Measurements from ENCODE around the gene TMEM43.

The TMEM43 gene

GRCh38 chr3:14123308-14124222 lies 1.3 kb upstream of the TMEM43 start:
- no peak for FAIRE-seq

DNA sequence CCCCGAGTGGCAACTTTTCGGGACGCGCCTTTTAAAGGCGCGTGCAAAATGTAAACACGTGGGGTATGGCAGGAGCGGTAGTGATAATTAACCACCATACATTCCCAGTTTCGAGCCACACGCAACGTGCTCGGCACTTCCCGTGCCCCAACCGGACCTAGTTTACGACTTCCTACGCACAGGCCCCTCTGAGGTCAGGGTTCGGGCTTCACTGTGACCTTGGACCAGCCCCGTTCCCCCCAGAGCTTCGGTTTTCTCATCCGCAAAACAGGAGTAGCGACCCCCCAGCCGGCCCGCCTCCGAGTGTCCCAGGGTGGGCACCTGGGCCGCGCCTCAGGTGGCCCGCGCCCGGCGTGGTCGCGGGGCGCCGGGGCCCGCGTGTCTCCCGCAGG lies 633 bp upstream of the TMEM43 start:
- no peak for FAIRE-seq

GRCh38 chr3:14125193-14126016 lies 553 bp downstream of the TMEM43 start:
- FAIRE-seq, result no peak

GRCh38 chr3:14126017-14126886 lies 1.4 kb downstream of the TMEM43 start:
- no peak for FAIRE-seq

DNA sequence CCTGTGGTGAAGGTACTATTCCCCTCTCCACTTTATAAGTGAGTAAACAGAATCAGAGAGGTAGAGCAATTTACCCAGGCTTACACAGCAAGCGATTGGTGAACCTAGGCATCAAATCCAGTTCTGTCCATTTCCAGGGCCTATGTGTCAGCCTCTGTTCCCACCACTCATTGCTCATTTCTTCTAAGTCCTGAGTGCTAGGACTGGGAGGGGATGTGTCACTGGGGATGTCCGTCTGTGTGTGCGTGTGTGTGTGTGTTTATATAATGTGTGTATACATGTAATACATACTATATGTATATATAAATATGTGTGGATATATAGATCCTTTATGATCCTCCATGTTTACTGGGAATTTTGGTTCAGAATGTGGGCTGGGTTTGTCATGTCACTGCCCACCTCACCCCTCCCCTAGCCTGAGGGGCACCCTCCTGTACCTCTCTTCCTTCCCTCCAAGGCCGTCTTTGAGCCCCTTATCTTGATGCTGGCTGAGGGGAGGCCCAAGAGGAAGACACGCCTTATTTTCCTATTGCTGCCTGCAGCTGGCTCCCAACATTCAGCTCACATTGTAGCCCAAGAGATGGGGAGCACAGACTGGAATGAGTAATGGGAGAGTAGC lies 2.1 kb downstream of the TMEM43 start:
- FAIRE-seq, result no peak

DNA sequence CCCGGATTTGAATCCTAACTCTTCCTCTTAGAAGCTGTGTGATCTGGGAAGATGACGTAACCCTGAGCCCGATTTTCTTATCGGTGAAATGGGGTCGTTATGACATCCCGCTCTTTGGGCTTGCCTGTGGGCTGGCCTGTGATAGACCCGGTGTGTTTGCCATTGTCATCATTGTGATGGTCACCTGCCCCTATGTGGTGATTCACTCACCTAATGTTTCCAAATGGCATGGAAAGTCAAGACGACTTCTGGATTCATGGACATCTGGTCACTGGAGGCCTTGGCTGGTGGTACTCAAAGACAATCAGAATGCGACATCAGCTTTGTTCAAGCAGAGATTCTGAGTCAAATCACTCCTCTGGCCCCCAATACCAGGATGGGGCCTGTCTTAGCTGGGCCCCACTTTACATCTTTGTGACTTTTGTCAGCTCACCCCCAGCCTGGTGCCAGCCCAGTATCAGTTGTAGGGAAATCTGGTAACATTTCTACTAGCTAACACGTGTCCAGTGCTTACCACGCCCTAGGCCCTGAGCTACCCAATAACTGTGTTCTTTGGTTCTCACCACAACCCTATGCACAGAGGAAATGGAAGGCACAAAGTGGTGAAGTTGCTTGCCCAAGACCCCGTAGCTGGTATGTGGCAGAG lies 2.8 kb downstream of the TMEM43 start:
- no peak for FAIRE-seq

GRCh38 chr3:14128724-14129123 lies 3.9 kb downstream of the TMEM43 start:
- FAIRE-seq, result no peak

- FAIRE-seq, result no peak
Measured at GRCh38 chr3:14129296-14129695, 4.4 kb downstream of the TMEM43 start.

DNA sequence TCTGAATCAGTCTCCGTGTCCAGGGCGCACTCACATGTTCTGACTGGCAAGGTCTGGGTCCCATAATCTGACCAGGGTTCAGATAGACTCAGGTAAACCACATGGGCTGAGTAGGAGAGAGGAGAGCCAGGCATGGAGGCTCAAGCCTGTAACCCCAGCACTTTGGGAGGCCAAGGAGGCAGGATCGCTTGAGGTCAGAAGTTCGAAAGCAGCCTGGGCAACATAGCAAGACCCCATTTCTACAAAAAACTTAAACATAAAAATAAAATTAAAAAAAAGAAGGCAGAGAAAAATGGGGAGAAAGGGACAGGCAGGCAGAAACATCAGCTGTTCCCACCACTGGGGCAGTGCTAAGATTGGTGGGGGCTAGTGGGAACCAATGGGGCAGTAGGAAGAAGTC lies 5.4 kb downstream of the TMEM43 start:
- no peak for FAIRE-seq

DNA sequence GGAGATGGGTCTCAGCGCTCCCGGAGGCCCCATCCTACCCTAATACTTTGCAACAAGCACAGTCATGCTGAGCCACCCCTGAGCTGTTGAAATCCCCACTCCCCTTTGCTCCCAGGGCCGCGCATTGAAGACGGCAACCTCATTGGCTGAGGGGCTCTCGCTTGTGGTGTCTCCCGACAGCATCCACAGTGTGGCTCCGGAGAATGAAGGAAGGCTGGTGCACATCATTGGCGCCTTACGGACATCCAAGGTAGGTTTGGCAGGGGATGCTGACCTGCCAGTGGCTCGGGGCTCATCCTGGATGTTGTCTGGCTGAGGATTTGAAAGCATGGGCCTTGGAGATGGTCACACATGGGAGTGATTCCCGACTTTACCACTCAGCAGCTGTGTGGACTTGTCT lies 5.9 kb downstream of the TMEM43 start:
- FAIRE-seq, result no peak

GRCh38 chr3:14131134-14131533 lies 6.3 kb downstream of the TMEM43 start:
- no peak for FAIRE-seq

- FAIRE-seq, result no peak
Measured at GRCh38 chr3:14132120-14132519, 7.3 kb downstream of the TMEM43 start.

DNA sequence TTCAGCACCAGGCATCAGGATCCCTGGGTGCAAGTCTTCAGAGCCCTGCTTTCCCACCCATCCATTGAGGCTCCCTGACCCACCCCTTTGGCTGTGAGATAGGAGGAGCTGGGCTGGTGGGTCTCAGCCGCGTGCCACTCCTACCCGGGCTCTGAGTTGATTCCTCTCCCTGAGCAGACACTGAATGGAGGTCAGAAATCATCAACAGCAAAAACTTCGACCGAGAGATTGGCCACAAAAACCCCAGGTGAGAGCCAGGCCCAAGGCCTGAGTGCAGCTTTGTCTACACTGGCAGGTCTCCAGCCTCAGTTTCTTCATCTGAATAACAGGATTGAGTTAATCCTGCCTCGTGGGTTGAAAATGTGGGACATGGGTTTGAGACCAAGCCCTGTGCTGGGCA lies 7.8 kb downstream of the TMEM43 start:
- no peak for FAIRE-seq

- no peak for FAIRE-seq
Measured at GRCh38 chr3:14133188-14133800, 8.4 kb downstream of the TMEM43 start.

DNA sequence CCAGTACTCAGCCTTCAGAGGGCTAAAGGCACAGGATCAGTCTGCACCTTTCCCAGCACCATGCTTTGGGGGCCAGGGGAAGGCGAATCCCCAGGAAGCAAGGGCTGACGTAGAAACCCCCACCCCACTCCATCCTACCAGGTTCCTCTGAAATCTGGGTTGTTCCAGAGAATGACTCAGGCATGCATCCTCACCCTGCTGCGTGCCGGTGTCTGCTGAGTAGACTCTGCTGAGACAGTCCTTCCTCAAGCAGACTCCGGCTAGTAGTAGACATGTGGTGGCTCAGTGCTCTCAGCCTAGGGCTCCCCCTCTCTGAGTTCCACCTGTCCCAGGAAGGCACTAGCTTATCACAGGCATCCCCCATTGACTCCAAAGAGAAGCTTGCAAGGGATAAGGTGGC lies 9.0 kb downstream of the TMEM43 start:
- FAIRE-seq, result no peak

DNA sequence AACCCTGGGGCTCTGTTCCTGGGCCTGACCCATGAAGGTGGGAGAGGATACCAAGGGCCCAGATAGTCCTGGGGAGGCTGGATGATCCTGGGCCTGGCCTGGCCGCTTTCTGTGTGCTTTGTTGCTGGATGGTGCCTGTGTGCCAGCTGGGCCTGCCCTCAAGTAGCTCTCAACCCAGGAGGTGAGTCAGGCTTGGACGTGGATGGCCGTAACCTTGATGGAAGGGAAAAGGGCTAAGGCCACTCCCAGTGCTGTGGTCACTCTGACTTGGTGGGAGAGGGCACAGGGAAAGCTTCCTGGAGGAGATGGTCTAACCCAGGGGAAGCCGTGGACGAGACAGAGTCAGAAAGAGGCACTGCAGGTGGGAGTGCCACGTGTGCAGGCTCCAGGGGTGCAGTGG lies 9.4 kb downstream of the TMEM43 start:
- no peak for FAIRE-seq

DNA sequence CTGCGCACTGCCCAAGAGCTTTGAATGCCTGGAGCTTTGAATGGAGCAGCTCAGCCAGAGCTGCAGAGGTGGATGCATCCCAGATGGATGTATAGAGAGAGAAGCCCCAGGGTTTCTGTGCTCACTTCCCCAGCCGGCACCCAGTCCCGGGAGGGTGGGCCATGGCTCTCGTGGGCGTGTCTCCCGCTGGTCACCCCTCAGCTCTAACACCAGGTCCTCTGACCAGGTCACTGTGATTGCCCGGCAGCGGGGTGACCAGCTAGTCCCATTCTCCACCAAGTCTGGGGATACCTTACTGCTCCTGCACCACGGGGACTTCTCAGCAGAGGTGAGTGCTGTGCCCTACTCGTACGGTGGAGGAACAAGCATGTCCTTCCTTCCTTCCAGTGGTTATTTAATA lies 10.7 kb downstream of the TMEM43 start:
- no peak for FAIRE-seq

- no peak for FAIRE-seq
Measured at GRCh38 chr3:14137004-14137403, 12.2 kb downstream of the TMEM43 start.

GRCh38 chr3:14137445-14137844 lies 12.6 kb downstream of the TMEM43 start:
- no peak for FAIRE-seq

GRCh38 chr3:14138109-14138877 lies 13.4 kb downstream of the TMEM43 start:
- FAIRE-seq, result no peak
